ENCODE results near the gene PCK2.

Gene PCK2

DNA sequence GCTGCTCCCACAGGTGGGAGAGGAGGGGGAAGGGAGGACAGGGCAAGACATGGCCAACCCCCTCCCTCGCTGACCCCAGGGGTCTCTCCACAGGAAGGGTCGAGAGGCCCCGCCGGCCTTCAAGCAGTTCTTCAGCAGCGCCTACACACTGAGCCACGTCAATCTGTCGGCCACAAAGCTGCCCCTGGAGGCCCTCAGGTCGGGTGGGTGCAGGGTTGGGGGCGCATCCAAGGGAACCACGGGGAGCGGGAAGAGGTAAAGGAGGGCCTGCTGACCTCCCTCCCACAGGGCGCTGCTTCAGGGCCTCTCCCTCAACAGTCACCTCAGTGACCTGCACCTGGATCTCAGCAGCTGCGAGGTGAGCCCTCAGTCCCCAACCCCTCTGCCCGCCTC lies 36.2 kb upstream of the PCK2 start:
- no peak overlapping the region for H3K4me3 ChIP-seq (ENCODE audit: low read depth, low read length)
- in situ Hi-C loops (cut with HindIII; ENCODE audit: low sequenced_read_pairs), result no loop called here
- TF ChIP-seq, protein P1, sequence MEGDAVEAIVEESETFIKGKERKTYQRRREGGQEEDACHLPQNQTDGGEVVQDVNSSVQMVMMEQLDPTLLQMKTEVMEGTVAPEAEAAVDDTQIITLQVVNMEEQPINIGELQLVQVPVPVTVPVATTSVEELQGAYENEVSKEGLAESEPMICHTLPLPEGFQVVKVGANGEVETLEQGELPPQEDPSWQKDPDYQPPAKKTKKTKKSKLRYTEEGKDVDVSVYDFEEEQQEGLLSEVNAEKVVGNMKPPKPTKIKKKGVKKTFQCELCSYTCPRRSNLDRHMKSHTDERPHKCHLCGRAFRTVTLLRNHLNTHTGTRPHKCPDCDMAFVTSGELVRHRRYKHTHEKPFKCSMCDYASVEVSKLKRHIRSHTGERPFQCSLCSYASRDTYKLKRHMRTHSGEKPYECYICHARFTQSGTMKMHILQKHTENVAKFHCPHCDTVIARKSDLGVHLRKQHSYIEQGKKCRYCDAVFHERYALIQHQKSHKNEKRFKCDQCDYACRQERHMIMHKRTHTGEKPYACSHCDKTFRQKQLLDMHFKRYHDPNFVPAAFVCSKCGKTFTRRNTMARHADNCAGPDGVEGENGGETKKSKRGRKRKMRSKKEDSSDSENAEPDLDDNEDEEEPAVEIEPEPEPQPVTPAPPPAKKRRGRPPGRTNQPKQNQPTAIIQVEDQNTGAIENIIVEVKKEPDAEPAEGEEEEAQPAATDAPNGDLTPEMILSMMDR (IDR thresholded peaks at IDR 0.05; ENCODE audit: low read depth, low read length), result no peak
- no peak for DNase-seq (ENCODE audit: low read depth, low spot score)

DNA sequence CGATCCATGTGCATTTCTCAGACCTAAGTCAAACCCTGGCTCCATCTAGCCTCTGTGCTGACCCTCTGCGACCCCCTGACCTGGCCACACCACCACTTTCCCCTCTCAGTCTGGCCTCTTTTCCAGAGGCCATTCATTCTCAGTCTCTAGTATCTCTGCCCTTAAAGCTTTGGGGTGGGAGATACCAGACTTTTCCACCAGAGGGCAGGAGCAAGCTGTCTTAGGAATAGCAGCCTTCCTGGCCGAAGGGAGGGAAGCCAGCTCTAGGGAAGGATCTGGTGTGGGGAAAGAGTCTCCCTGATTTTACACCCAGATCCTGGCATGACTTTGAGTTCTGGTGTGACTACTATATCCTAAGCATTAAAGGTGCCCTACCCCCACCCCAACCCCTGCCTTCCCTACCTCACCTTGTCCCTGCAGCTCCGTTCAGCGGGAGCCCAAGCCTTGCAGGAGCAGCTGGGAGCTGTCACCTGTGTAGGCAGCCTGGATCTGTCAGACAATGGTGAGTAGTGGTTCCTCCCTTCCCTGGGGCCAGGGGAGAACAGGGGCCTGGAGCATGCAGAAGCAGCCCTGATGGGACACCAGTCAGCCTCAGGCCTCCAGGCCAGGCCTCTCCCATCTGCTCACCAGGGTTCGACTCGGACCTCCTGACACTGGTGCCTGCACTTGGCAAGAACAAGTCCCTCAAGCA lies 35.7 kb upstream of the PCK2 start:
- TF ChIP-seq, protein P1 (IDR thresholded peaks at IDR 0.05; ENCODE audit: low read depth, low read length), result peak; percentile 92
- peak; percentile 71 for DNase-seq (ENCODE audit: low read depth, low spot score)
- in situ Hi-C loops (cut with HindIII; ENCODE audit: low sequenced_read_pairs), result no loop called here
- H3K4me3 ChIP-seq (ENCODE audit: low read depth, low read length), result no peak overlapping the region

DNA sequence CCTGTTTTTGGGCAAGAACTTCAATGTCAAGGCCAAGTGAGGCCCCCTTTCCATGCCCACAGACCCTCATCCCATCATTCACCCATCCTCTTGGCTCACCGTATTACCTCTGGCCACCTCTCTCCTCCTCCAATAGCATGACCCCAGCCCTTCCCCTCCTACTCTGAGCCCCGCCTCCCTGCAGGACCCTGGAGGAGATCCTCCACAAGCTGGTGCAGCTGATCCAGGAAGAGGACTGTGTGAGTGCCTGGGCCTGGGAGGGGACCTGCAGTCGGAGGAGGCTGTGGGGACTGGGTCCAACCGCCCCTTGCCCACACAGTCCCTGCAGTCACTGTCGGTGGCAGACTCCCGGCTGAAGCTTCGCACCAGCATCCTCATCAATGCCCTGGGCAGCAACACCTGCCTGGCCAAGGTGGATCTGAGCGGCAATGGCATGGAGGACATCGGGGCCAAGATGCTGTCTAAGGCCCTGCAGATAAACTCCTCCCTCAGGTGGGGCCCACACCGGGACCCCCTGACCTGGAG lies 35.1 kb upstream of the PCK2 start:
- no peak overlapping the region for H3K4me3 ChIP-seq (ENCODE audit: low read depth, low read length)
- no peak for DNase-seq (ENCODE audit: low read depth, low spot score)
- TF ChIP-seq, protein P1 (IDR thresholded peaks at IDR 0.05; ENCODE audit: low read depth, low read length), result no peak
- in situ Hi-C loops (cut with HindIII; ENCODE audit: low sequenced_read_pairs), result no loop called here

- TF ChIP-seq, protein P1 (IDR thresholded peaks at IDR 0.05; ENCODE audit: low read depth, low read length), result no peak
- no peak for DNase-seq (ENCODE audit: low read depth, low spot score)
- in situ Hi-C loops (cut with HindIII; ENCODE audit: low sequenced_read_pairs), result no loop called here
- H3K4me3 ChIP-seq (ENCODE audit: low read depth, low read length), result no peak overlapping the region
Observed at GRCh38 chr14:24059841-24060388, 34.2 kb upstream of the PCK2 start.

DNA sequence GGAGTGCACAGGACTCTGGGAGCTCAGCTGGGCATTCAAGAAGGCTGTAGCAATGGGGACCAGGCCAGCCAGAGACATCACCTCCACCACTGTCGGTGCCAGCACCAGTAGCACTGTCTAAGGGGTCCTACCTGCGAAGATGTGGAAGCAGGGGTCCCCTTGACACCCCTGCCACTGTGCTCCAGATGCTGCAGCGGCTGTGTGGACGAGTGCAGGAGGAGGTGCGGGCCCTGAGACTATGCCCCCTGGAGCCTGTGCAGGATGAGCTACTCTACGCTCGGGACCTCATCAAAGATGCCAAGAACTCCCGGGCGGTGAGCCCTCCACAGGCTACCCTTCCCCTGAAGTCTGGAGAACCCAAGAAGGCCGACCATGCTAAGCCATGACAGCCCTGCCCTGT lies 33.7 kb upstream of the PCK2 start:
- in situ Hi-C loops (cut with HindIII; ENCODE audit: low sequenced_read_pairs), result no loop called here
- no peak for DNase-seq (ENCODE audit: low read depth, low spot score)
- no peak overlapping the region for H3K4me3 ChIP-seq (ENCODE audit: low read depth, low read length)
- TF ChIP-seq, protein P1 (IDR thresholded peaks at IDR 0.05; ENCODE audit: low read depth, low read length), result no peak

GRCh38 chr14:24060984-24061913 lies 32.9 kb upstream of the PCK2 start:
- no peak for DNase-seq (ENCODE audit: low read depth, low spot score)
- H3K4me3 ChIP-seq (ENCODE audit: low read depth, low read length), result no peak overlapping the region
- in situ Hi-C loops (cut with HindIII; ENCODE audit: low sequenced_read_pairs), result no loop called here
- TF ChIP-seq, protein P1 (IDR thresholded peaks at IDR 0.05; ENCODE audit: low read depth, low read length), result no peak

All from astrocyte of the spinal cord (primary cell).